Prostate gland (tissue), 2 donors: ENCODE results near the gene GAB2. TPM values are rescaled to one million over a fixed set of nuclear protein-coding genes. Genes with fewer than 3 reads are reported as not detected.
"Not testable (repeated sequence)": the region's sequence is repeated elsewhere in the genome, so short reads cannot be mapped to it uniquely, and the experiment has no call there.

ENCODE experiments used
- DNase-seq: peaks from one replicate; pipeline ENCODE4 v3.0.0-alpha.2; 2019; ENCODE audit warnings: low spot score
- H3K27ac ChIP-seq, 2 donors: fragments of 200-600 bp; sonication (generic); 2 replicates each; pipeline ENCODE4 v1.5.1; 2017 to 2019
- H3K27me3 ChIP-seq: fragments of 200-600 bp; sonication (generic); replicated peaks from 2 replicates; pipeline ENCODE4 v1.5.1; 2019; ENCODE audit not compliant: insufficient read depth
- H3K36me3 ChIP-seq, 2 donors: fragments of 200-600 bp; sonication (generic); 1 replicate in 1 of 2; 2 replicates in 1 of 2; pipeline versions ENCODE4 v1.5.1 to v1.8.1; 2017 to 2019
- H3K4me1 ChIP-seq: fragments of 200-600 bp; sonication (generic); replicated peaks from 2 replicates; pipeline ENCODE4 v1.5.1; 2019
- H3K4me3 ChIP-seq, 2 donors: fragments of 200-600 bp; sonication (generic); 2 replicates each; pipeline ENCODE4 v1.5.1; 2017 to 2019
- H3K9me3 ChIP-seq: fragments of 200-600 bp; sonication (generic); 2 replicates; pipeline ENCODE4 v1.5.1; 2017
- POLR2A ChIP-seq: fragments of 450-650 bp; IDR thresholded peaks from one replicate; pipeline ENCODE4 v1.6.1; 2016; ENCODE audit warnings: antibody characterized with exemption, mild to moderate bottlenecking
- POLR2AphosphoS5 ChIP-seq: sonication (generic); formaldehyde crosslinking; IDR thresholded peaks from one replicate; pipeline ENCODE4 v1.6.1; 2017; ENCODE audit warnings: antibody characterized with exemption
- WGBS: methylation state at CpG from one replicate; pipeline ENCODE4 v1.1.5; 2018; 5-methylcytosine and 5-hydroxymethylcytosine counted together
- intact Hi-C: fragments of 100-400 bp; cut with DNase I; formaldehyde crosslinking; loops from one replicate; pipeline ENCODE4 v1.14.2; 2022
- total RNA-seq, 2 donors: library from RNA; depleted of rRNA; stranded (reverse); fragments of >200 nt; gene quantifications; one replicate each; pipeline ENCODE4 v1.1.0, GENCODE V29; 2016
- TF ChIP-seq, protein P1 (sequence below), 4 experiments: fragments of 200-600 bp in 2 of 4; fragments of 450-650 bp in 2 of 4; sonication (generic) in 2 of 4; IDR thresholded peaks; 1 replicate in 3 of 4; 2 replicates in 1 of 4; pipeline ENCODE4 v1.5.1; 2016 to 2019; ENCODE audit warnings: antibody characterized with exemption in 4 of 4, mild to moderate bottlenecking in 2 of 4, moderate library complexity in 2 of 4

GAB2 gene, protein sequence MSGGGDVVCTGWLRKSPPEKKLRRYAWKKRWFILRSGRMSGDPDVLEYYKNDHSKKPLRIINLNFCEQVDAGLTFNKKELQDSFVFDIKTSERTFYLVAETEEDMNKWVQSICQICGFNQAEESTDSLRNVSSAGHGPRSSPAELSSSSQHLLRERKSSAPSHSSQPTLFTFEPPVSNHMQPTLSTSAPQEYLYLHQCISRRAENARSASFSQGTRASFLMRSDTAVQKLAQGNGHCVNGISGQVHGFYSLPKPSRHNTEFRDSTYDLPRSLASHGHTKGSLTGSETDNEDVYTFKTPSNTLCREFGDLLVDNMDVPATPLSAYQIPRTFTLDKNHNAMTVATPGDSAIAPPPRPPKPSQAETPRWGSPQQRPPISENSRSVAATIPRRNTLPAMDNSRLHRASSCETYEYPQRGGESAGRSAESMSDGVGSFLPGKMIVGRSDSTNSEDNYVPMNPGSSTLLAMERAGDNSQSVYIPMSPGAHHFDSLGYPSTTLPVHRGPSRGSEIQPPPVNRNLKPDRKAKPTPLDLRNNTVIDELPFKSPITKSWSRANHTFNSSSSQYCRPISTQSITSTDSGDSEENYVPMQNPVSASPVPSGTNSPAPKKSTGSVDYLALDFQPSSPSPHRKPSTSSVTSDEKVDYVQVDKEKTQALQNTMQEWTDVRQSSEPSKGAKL
- 10 to 100 TPM in 1 of 2 donors, 1 to 10 TPM in 1; 7.4 to 12.8 TPM for total RNA-seq

DNA sequence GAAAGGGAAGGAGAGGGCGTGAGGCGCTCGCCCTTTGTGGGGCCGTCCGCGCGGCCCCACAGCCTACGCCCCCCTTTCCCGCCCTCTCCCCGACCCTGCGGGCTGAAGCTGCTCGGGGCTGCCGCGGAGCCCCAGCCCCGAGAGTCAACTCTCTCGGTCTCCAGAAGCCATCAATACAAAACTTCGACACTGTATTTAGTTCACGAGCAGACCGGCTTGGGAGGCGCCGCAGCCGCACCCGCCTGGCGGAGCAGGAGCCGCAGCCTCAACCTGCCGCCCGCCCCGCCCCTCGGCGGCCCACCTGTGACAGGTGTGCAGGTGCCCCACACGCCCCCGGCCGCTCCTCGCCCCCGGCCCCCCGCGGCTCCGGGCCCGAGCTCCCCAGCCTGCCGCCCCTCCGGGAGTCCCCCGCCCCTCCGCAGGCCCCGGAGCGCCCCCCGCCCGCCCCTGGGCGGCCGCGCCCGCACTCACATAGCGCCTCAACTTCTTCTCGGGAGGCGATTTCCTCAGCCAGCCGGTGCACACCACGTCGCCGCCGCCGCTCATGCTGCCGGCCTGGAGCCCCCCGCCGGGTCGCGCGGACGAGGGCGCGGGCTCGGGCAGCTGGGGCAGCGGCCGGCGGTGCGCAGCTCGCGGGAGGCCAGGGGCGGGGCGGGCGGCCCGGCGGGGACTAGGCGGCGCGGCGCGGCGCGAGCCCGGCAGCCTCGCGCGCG is at the start of gene GAB2:
Gene GAB2 (minus strand): TSS at position 646 of the 713 bp plus-strand sequence. CDS start 100 bp downstream, at position 546.
- intact Hi-C loops: loop anchor here (5.0 to 10.0 kb wide), 2 partner anchors 103 to 145 kb away; no protein-coding TSS in a partner anchor

GRCh38 chr11:78467370-78467769 is 49.8 kb upstream of the GAB2 start:
- intact Hi-C loops: no loop called here
- Histone ChIP-seq H3K4me3 (no peak overlapping the region), H3K27ac (no peak overlapping the region), H3K4me1 (no peaks in the 10 kb centered on the region), H3K27me3 (no peaks in the 10 kb centered on the region), H3K9me3 (no peaks in the 10 kb centered on the region), H3K36me3 (no peaks in the 10 kb centered on the region)
- WGBS: 83% methylated on average over 2 of the region's 2 CpGs
- TF ChIP-seq POLR2AphosphoS5 (no peak), POLR2A (no peak)
- TF ChIP-seq, protein P1, sequence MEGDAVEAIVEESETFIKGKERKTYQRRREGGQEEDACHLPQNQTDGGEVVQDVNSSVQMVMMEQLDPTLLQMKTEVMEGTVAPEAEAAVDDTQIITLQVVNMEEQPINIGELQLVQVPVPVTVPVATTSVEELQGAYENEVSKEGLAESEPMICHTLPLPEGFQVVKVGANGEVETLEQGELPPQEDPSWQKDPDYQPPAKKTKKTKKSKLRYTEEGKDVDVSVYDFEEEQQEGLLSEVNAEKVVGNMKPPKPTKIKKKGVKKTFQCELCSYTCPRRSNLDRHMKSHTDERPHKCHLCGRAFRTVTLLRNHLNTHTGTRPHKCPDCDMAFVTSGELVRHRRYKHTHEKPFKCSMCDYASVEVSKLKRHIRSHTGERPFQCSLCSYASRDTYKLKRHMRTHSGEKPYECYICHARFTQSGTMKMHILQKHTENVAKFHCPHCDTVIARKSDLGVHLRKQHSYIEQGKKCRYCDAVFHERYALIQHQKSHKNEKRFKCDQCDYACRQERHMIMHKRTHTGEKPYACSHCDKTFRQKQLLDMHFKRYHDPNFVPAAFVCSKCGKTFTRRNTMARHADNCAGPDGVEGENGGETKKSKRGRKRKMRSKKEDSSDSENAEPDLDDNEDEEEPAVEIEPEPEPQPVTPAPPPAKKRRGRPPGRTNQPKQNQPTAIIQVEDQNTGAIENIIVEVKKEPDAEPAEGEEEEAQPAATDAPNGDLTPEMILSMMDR (IDR thresholded peaks at IDR 0.05): no peak
- no peak for DNase-seq

More for the DNA sequence above, at the start of gene GAB2:
- DNase-seq: no peak
- H3K4me3 ChIP-seq: peak within 1 kb of the TSS; percentile 56 to 77
- WGBS: 1% methylated on average over 17 of the region's 93 CpGs
- no peaks in the 10 kb centered on the region for H3K27me3 ChIP-seq
- H3K36me3 ChIP-seq: no peaks in the 10 kb centered on the region
- H3K9me3 ChIP-seq: no peaks in the 10 kb centered on the region
- H3K27ac ChIP-seq: peak within 1 kb of the TSS; percentile 85 to 87
- H3K4me1 ChIP-seq: no peaks in the 10 kb centered on the region
- TF ChIP-seq POLR2A (no peak), POLR2AphosphoS5 (no peak)
- TF ChIP-seq, protein P1 (IDR thresholded peaks at IDR 0.05): no peak

DNA sequence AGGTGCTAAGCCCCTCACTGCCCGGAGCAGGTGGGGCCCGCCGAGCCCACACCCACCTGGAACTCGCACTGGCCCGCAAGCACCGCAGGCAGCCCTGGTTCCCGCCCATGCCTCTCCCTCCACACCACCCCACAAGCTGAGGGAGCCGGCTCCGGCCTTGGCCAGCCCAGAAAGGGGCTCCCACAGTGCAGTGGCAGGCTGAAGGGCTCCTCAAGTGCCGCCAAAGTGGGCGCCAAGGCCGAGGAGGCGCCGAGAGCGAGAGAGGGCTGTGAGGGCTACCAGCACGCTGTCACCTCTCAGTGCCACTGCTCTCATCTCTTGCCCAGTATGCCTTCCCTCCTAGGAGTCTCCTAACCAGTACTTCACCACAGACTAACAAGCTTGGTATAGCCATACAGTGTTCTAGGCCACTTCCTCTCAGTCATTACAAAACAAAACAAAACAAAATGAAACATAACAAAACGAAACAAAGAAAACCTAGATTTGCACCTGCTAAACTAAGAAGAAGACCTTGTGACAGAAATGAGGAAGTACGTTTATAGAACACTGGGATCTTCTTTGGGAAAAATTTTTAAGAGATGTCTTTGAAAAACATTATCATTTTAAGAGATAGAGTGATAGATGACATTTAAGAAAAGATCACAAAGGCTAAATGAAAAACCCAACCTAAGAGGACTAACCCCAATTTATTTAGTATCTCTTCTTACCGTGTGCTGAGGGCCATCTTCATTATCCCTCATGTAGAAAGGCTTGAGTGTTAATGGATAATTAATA is 47.7 kb upstream of the GAB2 start:
- Histone ChIP-seq H3K27me3 (no peaks in the 10 kb centered on the region), H3K27ac (no peak overlapping the region), H3K36me3 (no peaks in the 10 kb centered on the region), H3K4me1 (no peaks in the 10 kb centered on the region), H3K4me3 (no peak overlapping the region), H3K9me3 (no peaks in the 10 kb centered on the region)
- intact Hi-C loops: no loop called here
- TF ChIP-seq POLR2A (no peak), POLR2AphosphoS5 (no peak)
- TF ChIP-seq, protein P1 (IDR thresholded peaks at IDR 0.05): no peak
- no peak for DNase-seq
- 93% methylated on average over 19 of the region's 19 CpGs for WGBS

DNA sequence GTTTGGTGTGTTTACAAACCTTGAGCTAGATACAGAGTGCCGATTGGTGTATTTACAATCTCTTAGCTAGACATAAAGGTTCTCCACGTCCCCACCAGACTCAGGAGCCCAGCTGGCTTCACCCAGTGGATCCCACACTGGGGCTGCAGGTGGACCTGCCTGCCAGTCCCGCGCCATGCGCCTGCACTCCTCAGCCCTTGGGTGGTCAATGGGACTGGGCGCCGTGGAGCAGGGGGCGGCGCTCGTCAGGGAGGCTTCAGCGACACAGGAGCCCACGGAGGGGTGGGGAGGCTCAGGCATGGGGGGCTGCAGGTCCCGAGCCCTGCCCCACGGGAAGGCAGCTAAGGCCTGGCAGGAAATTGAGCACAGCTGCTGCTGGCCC is 47.2 kb upstream of the GAB2 start:
- H3K36me3 ChIP-seq, DNase-seq, H3K4me3 ChIP-seq, intact Hi-C loops, H3K4me1 ChIP-seq, H3K9me3 ChIP-seq, H3K27me3 ChIP-seq, H3K27ac ChIP-seq: not testable (repeated sequence)
- 92% methylated on average over 14 of the region's 14 CpGs for WGBS
